Panc1 (cell line): ENCODE measurements around the gene EMC8.

ENCODE experiments used
- POLR2AphosphoS5 ChIP-seq: IDR thresholded peaks from 2 replicates; pipeline ENCODE4 v1.6.1; 2012; ENCODE audit warnings: mild to moderate bottlenecking, low read depth, low read length, moderate library complexity
- SIN3A ChIP-seq: IDR thresholded peaks from 2 replicates; pipeline ENCODE4 v1.6.1; 2012; ENCODE audit warnings: low read depth, mild to moderate bottlenecking, low read length, moderate library complexity, borderline replicate concordance; ENCODE audit not compliant: insufficient read depth
- TF ChIP-seq, protein P1 (sequence below): fragments of 450-650 bp; IDR thresholded peaks from 2 replicates; pipeline ENCODE4 v1.5.1; 2017; ENCODE audit warnings: mild to moderate bottlenecking

DNA sequence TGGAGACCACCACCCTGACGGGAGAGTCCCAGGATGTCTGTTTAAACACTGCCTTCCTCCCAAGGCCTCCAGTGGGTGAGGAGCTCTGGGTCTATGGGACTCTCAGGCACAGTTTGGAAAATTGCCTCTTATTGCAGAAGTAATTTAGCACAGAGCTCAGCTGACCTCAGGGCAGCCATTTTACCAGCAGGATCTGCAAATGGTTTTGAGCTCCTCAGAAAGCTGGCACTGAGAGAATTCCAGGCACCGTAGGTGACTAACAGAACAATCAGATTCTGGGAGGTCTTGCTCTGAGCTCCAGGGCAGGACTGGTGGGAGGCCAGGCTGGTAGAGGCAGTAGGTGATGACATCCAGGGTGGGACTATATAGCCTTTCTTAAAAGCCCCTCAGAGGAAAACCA lies 31.1 kb downstream of the EMC8 start:
- TF ChIP-seq POLR2AphosphoS5 (no peak), SIN3A (no peak)
- TF ChIP-seq, protein P1, sequence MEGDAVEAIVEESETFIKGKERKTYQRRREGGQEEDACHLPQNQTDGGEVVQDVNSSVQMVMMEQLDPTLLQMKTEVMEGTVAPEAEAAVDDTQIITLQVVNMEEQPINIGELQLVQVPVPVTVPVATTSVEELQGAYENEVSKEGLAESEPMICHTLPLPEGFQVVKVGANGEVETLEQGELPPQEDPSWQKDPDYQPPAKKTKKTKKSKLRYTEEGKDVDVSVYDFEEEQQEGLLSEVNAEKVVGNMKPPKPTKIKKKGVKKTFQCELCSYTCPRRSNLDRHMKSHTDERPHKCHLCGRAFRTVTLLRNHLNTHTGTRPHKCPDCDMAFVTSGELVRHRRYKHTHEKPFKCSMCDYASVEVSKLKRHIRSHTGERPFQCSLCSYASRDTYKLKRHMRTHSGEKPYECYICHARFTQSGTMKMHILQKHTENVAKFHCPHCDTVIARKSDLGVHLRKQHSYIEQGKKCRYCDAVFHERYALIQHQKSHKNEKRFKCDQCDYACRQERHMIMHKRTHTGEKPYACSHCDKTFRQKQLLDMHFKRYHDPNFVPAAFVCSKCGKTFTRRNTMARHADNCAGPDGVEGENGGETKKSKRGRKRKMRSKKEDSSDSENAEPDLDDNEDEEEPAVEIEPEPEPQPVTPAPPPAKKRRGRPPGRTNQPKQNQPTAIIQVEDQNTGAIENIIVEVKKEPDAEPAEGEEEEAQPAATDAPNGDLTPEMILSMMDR, result no peak
